PC-3 (cell line): Measurements from ENCODE around the gene ZCCHC14. TPM values are rescaled to one million over a fixed set of nuclear protein-coding genes. Genes with fewer than 3 reads are reported as not detected.

ENCODE experiments used
- ATAC-seq: fragments of 200-7000 bp; cut with Tn5 transposase; 2 replicates; pipeline ENCODE4 v1.9.1; 2020; ENCODE audit warnings: mild to moderate bottlenecking, moderate library complexity
- BruUV-seq: library from RNA; stranded (reverse); fragments of 400-500 nt; replicated peaks from 2 replicates; lab custom pipeline; 2021; lab: Mats Ljungman, UMichigan
- CTCF ChIA-PET: fragments of 300-600 bp; sonication (Branson Sonifier 250); formaldehyde crosslinking; loops from one replicate; lab custom pipeline; 2022; ENCODE audit warnings: antibody characterized with exemption; lab: Charles Lee
- POLR2A ChIA-PET: fragments of 300-600 bp; sonication (Branson Sonifier 250); formaldehyde crosslinking; loops from one replicate; lab custom pipeline; 2022; ENCODE audit warnings: antibody characterized with exemption; ENCODE audit not compliant: unreplicated experiment; lab: Charles Lee
- DNase-seq: peaks from one replicate; pipeline ENCODE4 v3.0.0-alpha.2; 2015
- H2AFZ ChIP-seq: fragments of 300-600 bp; sonication (generic); 2 replicates; pipeline ENCODE4 v1.6.0; 2016; ENCODE audit warnings: antibody characterized with exemption, low read length
- H3F3A ChIP-seq: fragments of 300-600 bp; sonication (generic); one replicate; pipeline ENCODE4 v1.6.0; 2017; ENCODE audit warnings: antibody characterized with exemption, low read length, control low read depth, mild to moderate bottlenecking; ENCODE audit not compliant: unreplicated experiment
- H3K27ac ChIP-seq: fragments of 300-600 bp; sonication (generic); 2 replicates; pipeline ENCODE4 v1.5.1; 2016; ENCODE audit warnings: mild to moderate bottlenecking, low read length
- H3K27me3 ChIP-seq: fragments of 300-600 bp; sonication (generic); 2 replicates; pipeline ENCODE4 v1.6.1; 2016; ENCODE audit warnings: low read length, mixed read lengths
- H3K36me3 ChIP-seq: fragments of 300-600 bp; sonication (generic); 2 replicates; pipeline ENCODE4 v1.6.1; 2016; ENCODE audit warnings: low read depth, mixed run types, low read length, mixed read lengths
- H3K4me1 ChIP-seq: fragments of 300-600 bp; sonication (generic); 2 replicates; pipeline ENCODE4 v1.5.1; 2016; ENCODE audit warnings: low read length; ENCODE audit not compliant: insufficient read depth
- H3K4me2 ChIP-seq: fragments of 300-600 bp; sonication (generic); 2 replicates; pipeline ENCODE4 v1.6.0; 2016; ENCODE audit warnings: low read length
- H3K4me3 ChIP-seq: fragments of 300-600 bp; sonication (generic); 2 replicates; pipeline ENCODE4 v1.5.1; 2016; ENCODE audit warnings: mild to moderate bottlenecking, low read length, mixed read lengths
- H3K79me2 ChIP-seq: fragments of 300-600 bp; sonication (generic); 2 replicates; pipeline ENCODE4 v1.6.1; 2017; ENCODE audit warnings: low read length, mixed read lengths
- H3K9ac ChIP-seq: fragments of 300-600 bp; sonication (generic); 2 replicates; pipeline ENCODE4 v1.6.0; 2016; ENCODE audit warnings: mild to moderate bottlenecking, low read length
- H3K9me2 ChIP-seq: fragments of 300-600 bp; sonication (generic); replicated peaks from 2 replicates; pipeline ENCODE4 v1.6.1; 2016; ENCODE audit warnings: mixed run types, low read length, mixed read lengths
- H3K9me3 ChIP-seq: fragments of 300-600 bp; sonication (generic); 2 replicates; pipeline ENCODE4 v1.6.1; 2016; ENCODE audit warnings: low read length, mixed read lengths
- H4K20me1 ChIP-seq: fragments of 300-600 bp; sonication (generic); 2 replicates; pipeline ENCODE4 v1.6.1; 2016; ENCODE audit warnings: low read length, mixed read lengths
- EZH2 ChIP-seq: fragments of 300-600 bp; sonication (generic); IDR thresholded peaks from one replicate; pipeline ENCODE4 v1.6.1; 2017; ENCODE audit warnings: antibody characterized with exemption, mild to moderate bottlenecking, low read length; ENCODE audit not compliant: unreplicated experiment
- EZH2phosphoT487 ChIP-seq: fragments of 300-600 bp; sonication (generic); IDR thresholded peaks from 2 replicates; pipeline ENCODE4 v1.6.1; 2018; ENCODE audit warnings: mild to moderate bottlenecking, antibody characterized with exemption, low read length, borderline replicate concordance
- intact Hi-C: fragments of 100-400 bp; cut with micrococcal nuclease; formaldehyde crosslinking; loops from 2 replicates; pipeline ENCODE4 v1.9.0; 2023
- total RNA-seq: library from RNA; depleted of rRNA; stranded (reverse); fragments of >200 nt; gene quantifications from 2 replicates; pipeline ENCODE4 v1.2.3, GENCODE V29; 2014
- TF ChIP-seq, protein P1 (sequence below): fragments of 300-600 bp; sonication (generic); conservative IDR thresholded peaks from 2 replicates; pipeline ENCODE4 v1.5.1; 2017; ENCODE audit warnings: antibody characterized with exemption, low read depth, mild to moderate bottlenecking, low read length

Gene ZCCHC14
- total RNA-seq, 1 experiment from 2014 or later, result 5.3 TPM

GRCh38 chr16:87541147-87541871, 48.5 kb upstream of the ZCCHC14 start:
- H3K4me3 ChIP-seq, result peak overlapping the region; percentile 58
- peak overlapping the region; percentile 48 for H2AFZ ChIP-seq
- DNase-seq (peak; percentile 40), ATAC-seq (peak; percentile 61)
- H3K4me2 ChIP-seq, result peak overlapping the region; percentile 67
- H3K9ac ChIP-seq, result no peak overlapping the region
- no peak for TF ChIP-seq EZH2phosphoT487
- TF ChIP-seq, protein P1, sequence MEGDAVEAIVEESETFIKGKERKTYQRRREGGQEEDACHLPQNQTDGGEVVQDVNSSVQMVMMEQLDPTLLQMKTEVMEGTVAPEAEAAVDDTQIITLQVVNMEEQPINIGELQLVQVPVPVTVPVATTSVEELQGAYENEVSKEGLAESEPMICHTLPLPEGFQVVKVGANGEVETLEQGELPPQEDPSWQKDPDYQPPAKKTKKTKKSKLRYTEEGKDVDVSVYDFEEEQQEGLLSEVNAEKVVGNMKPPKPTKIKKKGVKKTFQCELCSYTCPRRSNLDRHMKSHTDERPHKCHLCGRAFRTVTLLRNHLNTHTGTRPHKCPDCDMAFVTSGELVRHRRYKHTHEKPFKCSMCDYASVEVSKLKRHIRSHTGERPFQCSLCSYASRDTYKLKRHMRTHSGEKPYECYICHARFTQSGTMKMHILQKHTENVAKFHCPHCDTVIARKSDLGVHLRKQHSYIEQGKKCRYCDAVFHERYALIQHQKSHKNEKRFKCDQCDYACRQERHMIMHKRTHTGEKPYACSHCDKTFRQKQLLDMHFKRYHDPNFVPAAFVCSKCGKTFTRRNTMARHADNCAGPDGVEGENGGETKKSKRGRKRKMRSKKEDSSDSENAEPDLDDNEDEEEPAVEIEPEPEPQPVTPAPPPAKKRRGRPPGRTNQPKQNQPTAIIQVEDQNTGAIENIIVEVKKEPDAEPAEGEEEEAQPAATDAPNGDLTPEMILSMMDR, result no peak
- TF ChIP-seq EZH2, result no peak
- no peaks in the 10 kb centered on the region for H3K79me2 ChIP-seq
- peaks cover 9% of the 10 kb centered on the region; the same call in 1 of the 2 replicates for H3K27me3 ChIP-seq
- no peaks in the 10 kb centered on the region for H3F3A ChIP-seq
- CTCF ChIA-PET, result no interaction called here
- H4K20me1 ChIP-seq, result no peaks in the 10 kb centered on the region
- no TSS peak for BruUV-seq
- H3K36me3 ChIP-seq, result no peaks in the 10 kb centered on the region
- intact Hi-C loops, result no loop called here
- H3K27ac ChIP-seq, result no peak overlapping the region
- POLR2A ChIA-PET, result no interaction called here
- peaks cover 4% of the 10 kb centered on the region; the same call in 1 of the 2 replicates for H3K4me1 ChIP-seq
- H3K9me3 ChIP-seq, result no peaks in the 10 kb centered on the region
- no peaks in the 10 kb centered on the region for H3K9me2 ChIP-seq

GRCh38 chr16:87540897-87541146, 48.0 kb upstream of the ZCCHC14 start:
- Histone ChIP-seq H3K4me1 (peaks cover 4% of the 10 kb centered on the region; the same call in 1 of the 2 replicates), H3K9me2 (no peaks in the 10 kb centered on the region), H3K36me3 (no peaks in the 10 kb centered on the region), H3K4me3 (no peak overlapping the region), H3F3A (no peaks in the 10 kb centered on the region), H3K9ac (no peak overlapping the region), H4K20me1 (no peaks in the 10 kb centered on the region), H3K9me3 (no peaks in the 10 kb centered on the region), H2AFZ (no peak overlapping the region), H3K27me3 (peaks cover 9% of the 10 kb centered on the region; the same call in 1 of the 2 replicates), H3K27ac (no peak overlapping the region), H3K79me2 (no peaks in the 10 kb centered on the region), H3K4me2 (no peak overlapping the region)
- no TSS peak for BruUV-seq
- DNase-seq (no peak), ATAC-seq (no peak)
- POLR2A ChIA-PET, result no interaction called here
- intact Hi-C loops, result no loop called here
- TF ChIP-seq, protein P1, result no peak
- TF ChIP-seq EZH2 (no peak), EZH2phosphoT487 (no peak)
- CTCF ChIA-PET, result no interaction called here

- no peak for ATAC-seq
- Histone ChIP-seq H3F3A (no peaks in the 10 kb centered on the region), H3K9me3 (no peaks in the 10 kb centered on the region), H3K27me3 (peaks cover 9% of the 10 kb centered on the region; the same call in 1 of the 2 replicates), H3K4me2 (no peak overlapping the region), H2AFZ (no peak overlapping the region), H3K79me2 (no peaks in the 10 kb centered on the region), H3K9ac (no peak overlapping the region), H3K4me3 (no peak overlapping the region), H3K4me1 (peaks cover 4% of the 10 kb centered on the region; the same call in 1 of the 2 replicates), H3K27ac (no peak overlapping the region), H3K9me2 (no peaks in the 10 kb centered on the region), H4K20me1 (no peaks in the 10 kb centered on the region), H3K36me3 (no peaks in the 10 kb centered on the region)
- CTCF ChIA-PET, result no interaction called here
- no peak for DNase-seq
- POLR2A ChIA-PET, result no interaction called here
- intact Hi-C loops, result no loop called here
- TF ChIP-seq EZH2phosphoT487, result no peak
- TF ChIP-seq, protein P1, result no peak
- TF ChIP-seq EZH2, result no peak
- no TSS peak for BruUV-seq
Measured at GRCh38 chr16:87540072-87540896, 47.5 kb upstream of the ZCCHC14 start.
